ENCODE measurements around the gene UBE3D.
"Not testable (repeated sequence)": the region's sequence is repeated elsewhere in the genome, so short reads cannot be mapped to it uniquely, and the experiment has no call there.

Gene UBE3D

GRCh38 chr6:82861121-82861520 is 204.5 kb downstream of the UBE3D start:
- Histone ChIP-seq H3K9me3 (ENCODE audit: low read length) (no peaks in the 10 kb centered on the region), H3K27me3 (ENCODE audit: insufficient read depth, low read length) (no peaks in the 10 kb centered on the region), H3K9me2 (ENCODE audit: low read depth, low read length) (no peaks in the 10 kb centered on the region), H3F3A (ENCODE audit: insufficient read depth, low read length) (no peaks in the 10 kb centered on the region), H3K4me1 (ENCODE audit: insufficient read depth, low read length, severe bottlenecking) (no peaks in the 10 kb centered on the region), H3K36me3 (ENCODE audit: insufficient read depth, low read length) (no peaks in the 10 kb centered on the region), H3K9ac (ENCODE audit: low read length) (no peak overlapping the region), H2AFZ (ENCODE audit: low read length) (no peak overlapping the region), H3K79me2 (ENCODE audit: insufficient read depth, low read length) (no peaks in the 10 kb centered on the region), H4K20me1 (ENCODE audit: insufficient read depth, low read length) (no peaks in the 10 kb centered on the region), H3K27ac (ENCODE audit: low read depth, low read length, poor library complexity, severe bottlenecking) (no peak overlapping the region), H3K4me2 (ENCODE audit: low read length) (no peak overlapping the region), H3K4me3 (ENCODE audit: low read depth, low read length, poor library complexity, severe bottlenecking) (no peak overlapping the region)
- no peak for TF ChIP-seq EZH2 (IDR thresholded peaks at IDR 0.05; ENCODE audit: borderline replicate concordance, low read length)
- TF ChIP-seq, protein P1, sequence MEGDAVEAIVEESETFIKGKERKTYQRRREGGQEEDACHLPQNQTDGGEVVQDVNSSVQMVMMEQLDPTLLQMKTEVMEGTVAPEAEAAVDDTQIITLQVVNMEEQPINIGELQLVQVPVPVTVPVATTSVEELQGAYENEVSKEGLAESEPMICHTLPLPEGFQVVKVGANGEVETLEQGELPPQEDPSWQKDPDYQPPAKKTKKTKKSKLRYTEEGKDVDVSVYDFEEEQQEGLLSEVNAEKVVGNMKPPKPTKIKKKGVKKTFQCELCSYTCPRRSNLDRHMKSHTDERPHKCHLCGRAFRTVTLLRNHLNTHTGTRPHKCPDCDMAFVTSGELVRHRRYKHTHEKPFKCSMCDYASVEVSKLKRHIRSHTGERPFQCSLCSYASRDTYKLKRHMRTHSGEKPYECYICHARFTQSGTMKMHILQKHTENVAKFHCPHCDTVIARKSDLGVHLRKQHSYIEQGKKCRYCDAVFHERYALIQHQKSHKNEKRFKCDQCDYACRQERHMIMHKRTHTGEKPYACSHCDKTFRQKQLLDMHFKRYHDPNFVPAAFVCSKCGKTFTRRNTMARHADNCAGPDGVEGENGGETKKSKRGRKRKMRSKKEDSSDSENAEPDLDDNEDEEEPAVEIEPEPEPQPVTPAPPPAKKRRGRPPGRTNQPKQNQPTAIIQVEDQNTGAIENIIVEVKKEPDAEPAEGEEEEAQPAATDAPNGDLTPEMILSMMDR (IDR thresholded peaks at IDR 0.05; ENCODE audit: low read length), result no peak

DNA sequence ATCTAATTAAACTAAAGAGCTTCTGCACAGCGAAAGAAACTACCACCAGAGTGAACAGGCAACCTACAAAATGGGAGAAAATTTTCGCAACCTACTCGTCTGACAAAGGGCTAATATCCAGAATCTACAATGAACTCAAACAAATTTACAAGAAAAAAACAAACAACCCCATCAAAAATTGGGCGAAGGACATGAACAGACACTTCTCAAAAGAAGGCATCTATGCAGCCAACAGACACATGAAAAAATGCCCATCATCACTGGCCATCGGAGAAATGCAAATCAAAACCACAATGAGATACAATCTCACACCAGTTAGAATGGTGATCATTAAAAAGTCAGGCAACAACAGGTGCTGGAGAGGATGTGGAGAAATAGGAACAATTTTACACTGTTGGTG is 209.6 kb downstream of the UBE3D start:
- not testable (repeated sequence) for H3K4me3 ChIP-seq (ENCODE audit: low read depth, low read length, poor library complexity, severe bottlenecking); H3F3A ChIP-seq (ENCODE audit: insufficient read depth, low read length); H3K9me3 ChIP-seq (ENCODE audit: low read length); H3K9me2 ChIP-seq (ENCODE audit: low read depth, low read length); H3K27ac ChIP-seq (ENCODE audit: low read depth, low read length, poor library complexity, severe bottlenecking); H4K20me1 ChIP-seq (ENCODE audit: insufficient read depth, low read length); H3K79me2 ChIP-seq (ENCODE audit: insufficient read depth, low read length); H3K4me1 ChIP-seq (ENCODE audit: insufficient read depth, low read length, severe bottlenecking); H2AFZ ChIP-seq (ENCODE audit: low read length); H3K9ac ChIP-seq (ENCODE audit: low read length); H3K4me2 ChIP-seq (ENCODE audit: low read length); H3K36me3 ChIP-seq (ENCODE audit: insufficient read depth, low read length); H3K27me3 ChIP-seq (ENCODE audit: insufficient read depth, low read length)

DNA sequence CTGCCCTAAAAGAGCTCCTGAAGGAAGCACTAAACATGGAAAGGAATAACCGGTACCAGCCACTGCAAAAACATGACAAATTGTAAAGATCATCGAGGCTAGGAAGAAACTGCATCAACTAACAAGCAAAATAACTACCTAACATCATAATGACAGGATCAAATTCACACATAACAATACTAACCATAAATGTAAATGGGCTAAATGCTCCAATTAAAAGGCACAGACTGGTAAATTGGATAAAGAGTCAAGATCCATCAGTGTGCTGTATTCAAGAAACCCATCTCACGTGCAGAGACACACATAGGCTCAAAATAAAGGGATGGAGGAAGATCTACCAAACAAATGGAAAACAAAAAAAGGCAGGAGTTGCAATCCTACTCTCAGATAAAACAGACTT is 212.7 kb downstream of the UBE3D start:
- not testable (repeated sequence) for H3K9me2 ChIP-seq (ENCODE audit: low read depth, low read length); H3K4me1 ChIP-seq (ENCODE audit: insufficient read depth, low read length, severe bottlenecking); H3K27ac ChIP-seq (ENCODE audit: low read depth, low read length, poor library complexity, severe bottlenecking); H3K4me2 ChIP-seq (ENCODE audit: low read length); H3F3A ChIP-seq (ENCODE audit: insufficient read depth, low read length); H3K36me3 ChIP-seq (ENCODE audit: insufficient read depth, low read length); H3K27me3 ChIP-seq (ENCODE audit: insufficient read depth, low read length); H4K20me1 ChIP-seq (ENCODE audit: insufficient read depth, low read length); H3K4me3 ChIP-seq (ENCODE audit: low read depth, low read length, poor library complexity, severe bottlenecking); H3K9ac ChIP-seq (ENCODE audit: low read length); H3K79me2 ChIP-seq (ENCODE audit: insufficient read depth, low read length); H3K9me3 ChIP-seq (ENCODE audit: low read length); H2AFZ ChIP-seq (ENCODE audit: low read length)

- Histone ChIP-seq H2AFZ (ENCODE audit: low read length) (no peak overlapping the region), H3K9me2 (ENCODE audit: low read depth, low read length) (no peaks in the 10 kb centered on the region), H3F3A (ENCODE audit: insufficient read depth, low read length) (no peaks in the 10 kb centered on the region), H3K4me3 (ENCODE audit: low read depth, low read length, poor library complexity, severe bottlenecking) (no peak overlapping the region), H3K27ac (ENCODE audit: low read depth, low read length, poor library complexity, severe bottlenecking) (no peak overlapping the region), H3K36me3 (ENCODE audit: insufficient read depth, low read length) (no peaks in the 10 kb centered on the region), H3K9me3 (ENCODE audit: low read length) (no peaks in the 10 kb centered on the region), H3K4me1 (ENCODE audit: insufficient read depth, low read length, severe bottlenecking) (no peaks in the 10 kb centered on the region), H3K4me2 (ENCODE audit: low read length) (no peak overlapping the region), H4K20me1 (ENCODE audit: insufficient read depth, low read length) (no peaks in the 10 kb centered on the region), H3K27me3 (ENCODE audit: insufficient read depth, low read length) (no peaks in the 10 kb centered on the region), H3K9ac (ENCODE audit: low read length) (no peak overlapping the region), H3K79me2 (ENCODE audit: insufficient read depth, low read length) (no peaks in the 10 kb centered on the region)
- no peak for TF ChIP-seq EZH2 (IDR thresholded peaks at IDR 0.05; ENCODE audit: borderline replicate concordance, low read length)
- TF ChIP-seq, protein P1 (IDR thresholded peaks at IDR 0.05; ENCODE audit: low read length), result no peak
These were observed 222.3 kb downstream of the UBE3D start for GRCh38 chr6:82843291-82843885.
